Measurements from ENCODE around the gene SCLT1. TPM values are rescaled to one million over a fixed set of nuclear protein-coding genes. Genes with fewer than 3 reads are reported as not detected.

The SCLT1 gene
- total and polyA plus RNA-seq, 2 of the 4 experiments (the other 2 are of a cell fraction) = 4.9 to 7.7 TPM

DNA sequence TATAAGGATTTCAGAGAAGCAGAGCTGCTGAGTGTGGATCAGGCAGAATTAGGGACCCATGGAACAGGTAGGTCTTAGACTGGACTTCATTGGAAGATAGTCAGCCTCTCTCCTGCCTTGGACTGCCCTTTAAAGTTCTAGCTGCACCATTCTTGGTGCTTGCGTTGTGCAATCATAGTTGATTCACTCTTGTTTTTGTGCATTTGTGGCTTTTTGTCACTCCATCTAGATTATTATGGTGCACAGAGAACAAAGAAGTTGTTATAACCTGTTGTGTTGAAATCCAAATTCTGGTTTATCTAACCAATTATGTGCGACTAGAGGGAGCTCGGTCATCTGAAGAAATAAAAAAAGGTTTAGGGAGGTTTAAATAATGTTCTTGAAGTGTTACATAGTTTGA lies 224.6 kb downstream of the SCLT1 start:
- BruUV-seq (replicated peaks) = no TSS peak
- H3K4me3 ChIP-seq (ENCODE audit: insufficient read depth, low read depth, low read length) = no peak overlapping the region
- H3K4ac ChIP-seq (ENCODE audit: low read depth, low read length) = no peak overlapping the region
- no peaks in the 10 kb centered on the region for H4K20me1 ChIP-seq (ENCODE audit: insufficient read depth, low read length)
- WGBS, 2 experiments (ENCODE audit: extremely low coverage in 2 of 2, insufficient read length in 1 of 2) = no CpG with 5 or more reads among the region's 3 CpGs
- CTCF ChIA-PET = interaction anchor here (0.6 to 1.1 kb wide), 2 partner anchors 13 to 415 kb away, joined by 3 read pairs; no protein-coding TSS in a partner anchor
- peaks cover 27% of the 10 kb centered on the region for H3K36me3 ChIP-seq (ENCODE audit: control insufficient read depth, insufficient read depth, low read length)
- H3K9me1 ChIP-seq (ENCODE audit: insufficient read depth, low read length) = peaks cover 16% of the 10 kb centered on the region
- no peak overlapping the region for H3K23ac ChIP-seq (ENCODE audit: low read depth, low read length)
- no peak overlapping the region for H3K14ac ChIP-seq (replicated peaks; ENCODE audit: low read depth, low read length)
- TF ChIP-seq, protein P1, sequence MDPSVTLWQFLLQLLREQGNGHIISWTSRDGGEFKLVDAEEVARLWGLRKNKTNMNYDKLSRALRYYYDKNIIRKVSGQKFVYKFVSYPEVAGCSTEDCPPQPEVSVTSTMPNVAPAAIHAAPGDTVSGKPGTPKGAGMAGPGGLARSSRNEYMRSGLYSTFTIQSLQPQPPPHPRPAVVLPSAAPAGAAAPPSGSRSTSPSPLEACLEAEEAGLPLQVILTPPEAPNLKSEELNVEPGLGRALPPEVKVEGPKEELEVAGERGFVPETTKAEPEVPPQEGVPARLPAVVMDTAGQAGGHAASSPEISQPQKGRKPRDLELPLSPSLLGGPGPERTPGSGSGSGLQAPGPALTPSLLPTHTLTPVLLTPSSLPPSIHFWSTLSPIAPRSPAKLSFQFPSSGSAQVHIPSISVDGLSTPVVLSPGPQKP (IDR thresholded peaks at IDR 0.05; ENCODE audit: borderline replicate concordance, low read depth, low read length) = no peak
- TF ChIP-seq NFE2L2 (IDR thresholded peaks at IDR 0.05; ENCODE audit: low read depth, low read length) = no peak
- TF ChIP-seq POLR2A (IDR thresholded peaks at IDR 0.05; ENCODE audit: low read depth, low read length) = no peak
- peak; percentile 85 for TF ChIP-seq CEBPB (IDR thresholded peaks at IDR 0.05; ENCODE audit: low read depth, low read length)
- TF ChIP-seq RCOR1 (IDR thresholded peaks at IDR 0.05; ENCODE audit: insufficient replicate concordance, low read length) = no peak
- H3K9ac ChIP-seq (ENCODE audit: low read depth, low read length) = no peak overlapping the region
- peak overlapping the region; percentile 53 for H2AK9ac ChIP-seq (replicated peaks; ENCODE audit: low read depth, low read length, poor library complexity)
- H3K4me1 ChIP-seq (ENCODE audit: control insufficient read depth, insufficient read depth, low read length) = peaks cover 12% of the 10 kb centered on the region
- H2BK20ac ChIP-seq (ENCODE audit: low read depth, low read length) = no peak overlapping the region
- no peak overlapping the region for H2AFZ ChIP-seq (replicated peaks; ENCODE audit: low read length, poor library complexity)
- H3K4me2 ChIP-seq (ENCODE audit: low read depth, low read length) = no peak overlapping the region
- POLR2A ChIA-PET (ENCODE audit: unreplicated experiment) = no interaction called here
- no peaks in the 10 kb centered on the region for H3K27me3 ChIP-seq (ENCODE audit: control insufficient read depth, insufficient read depth, low read length)
- no peak overlapping the region for H3K56ac ChIP-seq (ENCODE audit: extremely low read depth, insufficient read depth, low read length)
- in situ Hi-C loops (cut with MboI; ENCODE audit: low sequenced_read_pairs) (loop anchor here (10.0 kb wide), 3 partner anchors 294 to 674 kb away; partner anchors contain the start of gene PGRMC2), intact Hi-C loops (cut with micrococcal nuclease) (no loop called here), dilution Hi-C loops (cut with HindIII; ENCODE audit: low sequenced_read_pairs, unreplicated experiment) (no loop called here)
- H2BK15ac ChIP-seq (ENCODE audit: low read depth, low read length) = no peak overlapping the region
- DNase-seq (no peak), ATAC-seq (ENCODE audit: low read depth) (no peak)
- H3K27ac ChIP-seq (ENCODE audit: insufficient read depth, low read length) = no peak overlapping the region
- H4K91ac ChIP-seq (ENCODE audit: insufficient read depth, low read depth, low read length) = no peak overlapping the region
- H3K9me3 ChIP-seq (ENCODE audit: control insufficient read depth, insufficient read depth, low read length) = no peaks in the 10 kb centered on the region
- peaks cover 31 to 57% of the 10 kb centered on the region in 2 experiments for H3K79me1 ChIP-seq (ENCODE audit: low read depth in 1 of 2, low read length in 2 of 2)
- peak overlapping the region; percentile 28 for H2BK5ac ChIP-seq (ENCODE audit: low read depth, low read length, poor library complexity, severe bottlenecking)
- H4K8ac ChIP-seq (ENCODE audit: low read depth in 2 of 2, low read length in 2 of 2) = peak overlapping the region in 1 of 2 experiments; percentile 25; a peak in 1 of 4 replicates
- no peak overlapping the region for H2AK5ac ChIP-seq (ENCODE audit: low read depth, low read length)
- no peak overlapping the region for H2BK120ac ChIP-seq (ENCODE audit: low read depth, low read length)
- H4K5ac ChIP-seq (ENCODE audit: low read depth, low read length) = no peak overlapping the region
- no peak overlapping the region; the same call in 1 of the 2 replicates for H3K18ac ChIP-seq (ENCODE audit: low read depth, low read length)
